GM19397 (cell line): Measurements from ENCODE around the gene CCL14.
"Not testable (repeated sequence)": the region's sequence is repeated elsewhere in the genome, so short reads cannot be mapped to it uniquely, and the experiment has no call there.

ENCODE experiments used
- ATAC-seq: cut with Tn5 transposase; IDR thresholded peaks from one replicate; pipeline ENCODE4 v1.9.1; 2021; ENCODE audit warnings: mild to moderate bottlenecking, moderate library complexity; ENCODE audit not compliant: unreplicated experiment

The CCL14 gene

GRCh38 chr17:35943537-35943936 is 43.0 kb downstream of the CCL14 start, which contains the start of gene LYZL6:
LYZL6 (minus strand) TSS chr17:35943713; CDS start chr17:35939356, 4,357 bp downstream.
- no peak for ATAC-seq

GRCh38 chr17:35942588-35943186 is 43.8 kb downstream of the CCL14 start:
- no peak for ATAC-seq

- ATAC-seq = not testable (repeated sequence)
Observed at GRCh38 chr17:35938492-35938891, 48.0 kb downstream of the CCL14 start.

- no peak for ATAC-seq
Observed at GRCh38 chr17:35936063-35936462, 50.5 kb downstream of the CCL14 start.

GRCh38 chr17:35934760-35935159 is 51.8 kb downstream of the CCL14 start:
- ATAC-seq = no peak
